HG03135 (cell line): ENCODE measurements around the gene NBPF3.
"Not testable (repeated sequence)": the region's sequence is repeated elsewhere in the genome, so short reads cannot be mapped to it uniquely, and the experiment has no call there.

Source experiments
- ATAC-seq: cut with Tn5 transposase; IDR thresholded peaks from one replicate; pipeline ENCODE4 v1.9.1; 2021; ENCODE audit warnings: mild to moderate bottlenecking, moderate library complexity; ENCODE audit not compliant: unreplicated experiment

NBPF3 gene

DNA sequence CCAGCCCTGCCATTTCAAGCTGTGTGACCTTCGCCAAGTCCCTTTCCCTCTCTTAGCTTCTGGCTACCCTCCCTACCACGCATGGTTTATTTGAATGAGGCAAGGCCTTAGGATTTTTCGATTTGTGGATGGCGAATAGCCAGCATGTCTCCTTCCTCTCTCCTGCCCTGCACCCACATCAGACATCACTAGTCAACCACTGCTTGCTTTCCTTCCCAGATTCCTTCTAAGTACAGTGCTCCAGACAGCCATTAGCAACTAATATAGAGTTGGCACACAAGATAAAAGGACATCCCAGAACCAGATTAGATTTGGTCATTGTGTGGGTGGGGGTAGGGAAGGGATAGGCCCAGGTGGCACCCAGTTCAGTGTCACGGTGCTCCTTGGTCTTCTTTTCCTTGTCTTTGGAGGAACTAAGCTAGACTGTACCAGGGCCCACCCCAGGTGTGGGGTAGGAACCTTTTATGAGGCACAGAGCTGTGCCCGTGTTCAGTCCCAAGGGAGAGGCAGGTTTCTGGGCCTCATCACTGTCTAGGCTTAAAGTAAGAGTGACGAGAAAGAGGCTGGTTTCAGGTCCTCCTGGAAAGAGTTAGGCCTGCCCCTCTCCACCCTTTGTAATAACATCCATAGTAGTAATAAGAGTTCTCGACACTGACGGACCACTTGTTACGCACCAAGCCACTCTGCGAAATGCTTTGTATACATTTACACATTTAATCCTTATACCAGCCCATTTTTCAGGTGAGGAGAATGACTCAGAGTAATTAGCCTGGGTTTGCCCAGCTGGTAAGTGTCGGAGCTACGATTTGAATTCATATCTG is 77.9 kb downstream of the NBPF3 start:
- no peak for ATAC-seq

GRCh38 chr1:21518774-21519455 is 79.0 kb downstream of the NBPF3 start:
- ATAC-seq = no peak

GRCh38 chr1:21519486-21520070 is 79.6 kb downstream of the NBPF3 start:
- ATAC-seq = not testable (repeated sequence)

DNA sequence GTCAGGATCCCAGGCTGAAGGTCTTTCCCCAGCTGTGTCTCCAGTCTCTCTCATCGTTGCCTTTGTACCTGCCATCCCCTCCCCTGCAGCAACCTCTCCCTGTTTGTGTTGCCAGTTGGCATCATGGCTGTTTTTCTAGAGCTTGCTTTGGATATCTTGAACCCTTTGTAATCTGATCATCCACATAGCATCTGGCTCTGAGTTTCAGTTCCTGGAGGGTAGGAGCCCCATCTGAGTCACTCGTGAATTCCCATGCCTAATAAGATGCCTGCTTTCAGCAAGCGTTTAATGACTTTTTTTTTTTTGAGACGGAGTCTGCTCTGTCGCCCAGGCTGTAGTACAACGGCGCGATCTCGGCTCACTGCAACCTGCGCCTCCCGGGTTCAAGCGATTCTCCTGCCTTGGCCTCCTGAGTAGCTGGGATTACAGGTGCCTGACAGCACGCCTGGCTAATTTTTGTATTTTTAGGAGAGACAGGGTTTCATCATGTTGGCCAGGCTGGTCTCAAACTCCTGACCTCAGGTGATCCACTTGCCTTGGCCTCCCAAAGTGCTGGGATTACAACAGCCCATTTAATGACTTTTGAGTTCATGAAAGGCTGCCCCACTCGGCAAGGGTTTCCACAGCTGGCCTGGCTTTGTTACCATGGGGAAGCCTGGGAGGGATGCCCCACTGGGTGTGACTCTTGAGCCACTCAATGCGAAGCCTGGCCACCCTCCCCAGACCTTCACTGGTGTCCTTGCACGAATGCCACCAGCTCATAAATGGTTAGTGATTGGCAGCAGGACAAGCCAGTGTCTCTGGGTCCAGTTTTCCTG is 81.2 kb downstream of the NBPF3 start:
- no peak for ATAC-seq

- no peak for ATAC-seq
These were observed 81.8 kb downstream of the NBPF3 start for GRCh38 chr1:21521717-21522060.

DNA sequence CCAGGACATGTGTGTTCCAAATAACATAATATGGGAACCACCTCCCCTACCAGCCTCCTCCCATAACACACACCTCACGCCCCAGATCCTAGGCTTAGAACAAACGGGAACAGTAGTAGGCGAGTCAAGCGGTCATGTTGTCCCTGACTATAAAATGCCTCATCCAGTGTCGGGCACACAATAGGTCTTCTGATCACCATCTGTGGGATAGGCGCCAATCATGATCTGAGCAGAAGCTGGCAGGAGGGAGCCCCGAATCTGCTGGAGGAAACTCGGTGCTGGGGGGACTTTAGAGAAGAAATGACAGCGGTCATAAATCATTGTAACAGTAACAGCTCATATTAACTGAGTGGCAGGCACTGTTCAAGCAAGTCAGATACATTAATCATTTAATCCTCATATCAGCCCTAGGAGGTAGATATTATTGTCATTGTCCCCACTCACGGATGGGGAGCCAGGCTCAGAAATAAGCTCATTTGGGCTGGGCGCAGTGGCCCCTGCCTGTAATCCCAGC is 82.6 kb downstream of the NBPF3 start:
- no peak for ATAC-seq

DNA sequence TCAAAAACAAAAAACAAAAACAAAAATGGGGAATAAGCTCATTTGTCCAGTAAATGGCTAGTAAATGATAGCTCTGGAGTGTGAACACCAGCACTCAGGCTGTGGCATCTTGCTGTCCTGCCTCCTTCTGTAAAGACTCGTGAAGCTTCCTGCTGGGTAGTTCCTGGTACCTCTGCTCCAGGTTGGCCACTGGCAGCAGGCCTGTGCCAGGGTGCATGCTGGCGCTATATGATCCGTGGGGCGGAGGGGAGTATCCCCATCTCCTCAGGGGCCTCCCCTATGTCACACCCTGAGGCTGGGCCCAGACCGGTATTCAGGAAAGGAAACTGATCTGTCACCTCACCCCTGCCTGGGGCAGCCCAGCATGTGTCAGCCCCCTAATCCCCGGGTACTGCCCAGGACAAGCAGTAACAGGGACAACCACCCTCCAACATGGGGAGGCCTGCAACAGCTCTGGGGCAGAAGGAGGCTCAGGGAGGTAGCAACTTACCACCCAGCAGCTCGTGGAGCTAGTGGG is 83.4 kb downstream of the NBPF3 start:
- ATAC-seq = no peak

- ATAC-seq = no peak
These were observed 84.3 kb downstream of the NBPF3 start for GRCh38 chr1:21524220-21524619.

DNA sequence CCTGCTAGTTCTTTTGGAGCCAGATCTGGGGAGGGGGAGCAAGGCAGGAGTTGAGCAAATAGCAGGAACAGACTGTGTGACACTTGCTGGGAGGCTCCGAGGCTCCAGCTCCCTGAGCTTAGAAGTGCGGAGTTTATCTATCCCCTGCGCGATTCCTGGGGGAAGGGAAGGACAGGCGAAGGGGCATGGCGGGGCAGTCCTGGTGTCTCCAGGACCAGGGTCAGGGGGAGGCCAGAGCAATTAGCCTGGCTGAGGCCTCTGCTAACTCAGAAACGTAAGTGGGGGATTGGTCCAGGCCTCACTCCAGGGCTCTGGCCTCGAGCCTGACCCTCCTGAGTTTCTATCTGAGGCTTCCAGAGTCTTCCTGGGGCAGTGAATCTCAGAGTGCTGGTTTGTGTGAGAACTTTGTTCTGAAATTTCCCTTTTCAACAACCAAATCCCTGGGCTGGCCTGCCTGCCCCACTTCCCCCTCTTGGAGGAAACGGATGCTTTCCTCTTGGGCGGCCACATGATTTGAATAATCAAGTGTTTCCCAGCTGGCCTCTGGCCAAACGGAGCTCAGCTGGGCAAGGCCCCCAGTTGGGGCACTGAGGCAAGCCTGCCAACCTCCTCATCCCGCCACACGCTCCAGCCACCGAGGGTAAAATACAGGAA is 84.9 kb downstream of the NBPF3 start:
- no peak for ATAC-seq

DNA sequence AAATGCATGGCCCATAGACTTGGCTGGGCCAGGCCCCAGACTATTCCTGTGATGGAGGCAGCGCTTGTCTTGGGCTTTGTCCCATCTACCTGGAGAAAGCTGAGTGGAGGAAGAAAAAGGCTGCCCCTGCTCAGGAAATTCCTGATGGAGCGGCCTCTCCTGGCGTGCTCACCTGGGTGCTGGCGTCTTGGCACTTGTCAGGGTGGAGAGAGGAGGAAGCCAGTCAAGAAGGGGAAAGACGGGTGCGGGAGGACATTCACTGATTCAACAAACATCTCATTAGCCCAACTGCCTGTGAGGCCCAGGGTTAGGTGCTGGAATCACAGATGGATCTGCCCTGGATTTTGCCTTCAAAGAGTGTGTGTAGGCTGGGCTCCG is 85.4 kb downstream of the NBPF3 start:
- ATAC-seq = no peak

DNA sequence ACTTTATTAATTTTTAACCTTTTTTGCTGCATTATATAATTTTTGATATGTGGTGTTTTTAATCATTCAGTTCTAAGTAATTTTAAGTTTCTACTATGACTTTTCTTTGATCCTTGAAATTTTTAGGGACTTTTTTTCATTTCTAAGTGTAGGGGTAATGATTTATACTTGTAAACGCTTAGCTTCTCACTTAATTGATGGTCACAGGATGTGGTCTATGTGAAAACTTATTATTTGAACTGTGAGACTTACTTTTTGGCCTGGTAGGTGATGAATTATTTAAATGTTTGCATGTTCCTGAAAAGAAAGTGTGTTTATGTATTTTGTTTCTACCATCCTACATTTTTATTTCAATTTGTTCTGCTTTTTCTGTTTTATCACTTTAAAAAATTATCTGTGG is 86.5 kb downstream of the NBPF3 start:
- no peak for ATAC-seq

DNA sequence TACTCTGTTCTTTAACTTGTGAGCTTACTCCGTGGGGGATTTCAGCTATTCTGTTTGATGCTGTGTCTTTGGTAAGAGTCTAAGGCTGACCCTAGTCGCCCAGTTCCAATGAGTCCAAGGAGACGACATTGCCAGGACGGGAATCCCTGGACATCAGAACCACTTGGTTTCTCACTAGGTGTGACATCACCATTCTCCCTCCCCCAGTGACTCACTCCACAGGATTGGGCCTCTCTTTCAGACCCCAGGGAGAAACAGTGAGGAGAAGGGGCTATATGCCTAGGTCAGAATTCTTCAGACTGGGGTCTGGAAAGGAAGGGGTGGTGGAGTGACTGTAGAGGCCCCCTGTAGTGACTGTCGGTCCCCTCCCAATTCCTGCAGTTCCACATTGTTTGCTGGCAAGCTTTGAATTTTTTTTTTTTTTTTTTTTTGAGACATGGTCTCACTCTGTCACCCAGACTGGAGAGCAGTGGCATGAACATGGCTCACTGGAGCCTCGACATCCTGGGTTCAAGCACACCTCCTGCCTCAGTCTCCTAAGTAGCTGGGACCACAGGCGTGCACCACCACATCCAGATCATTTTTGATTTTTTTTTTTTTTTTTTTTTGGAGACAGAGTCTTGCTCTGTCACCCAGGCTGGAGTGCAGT is 90.6 kb downstream of the NBPF3 start:
- ATAC-seq = no peak

DNA sequence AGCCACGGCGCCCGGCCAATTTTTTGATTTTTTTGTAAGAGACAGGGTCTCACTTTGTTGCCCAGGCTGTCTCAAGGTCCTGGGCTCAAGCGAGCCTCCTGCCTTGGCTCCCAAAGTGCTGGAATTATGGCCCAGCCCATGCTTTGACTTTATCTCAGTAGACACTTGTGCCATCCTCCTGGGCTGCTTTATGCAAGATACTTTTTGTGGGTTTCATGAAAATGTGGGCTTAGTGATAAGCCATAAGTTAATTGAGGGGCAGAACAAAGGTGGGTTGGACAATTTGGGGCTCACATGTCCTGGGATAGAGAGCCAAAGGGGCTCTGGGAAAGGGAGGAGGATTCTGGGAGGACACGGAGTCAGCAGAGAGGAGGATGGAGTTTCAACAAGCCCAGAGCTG is 91.3 kb downstream of the NBPF3 start:
- ATAC-seq = no peak

GRCh38 chr1:21532496-21532895 is 92.6 kb downstream of the NBPF3 start:
- no peak for ATAC-seq

DNA sequence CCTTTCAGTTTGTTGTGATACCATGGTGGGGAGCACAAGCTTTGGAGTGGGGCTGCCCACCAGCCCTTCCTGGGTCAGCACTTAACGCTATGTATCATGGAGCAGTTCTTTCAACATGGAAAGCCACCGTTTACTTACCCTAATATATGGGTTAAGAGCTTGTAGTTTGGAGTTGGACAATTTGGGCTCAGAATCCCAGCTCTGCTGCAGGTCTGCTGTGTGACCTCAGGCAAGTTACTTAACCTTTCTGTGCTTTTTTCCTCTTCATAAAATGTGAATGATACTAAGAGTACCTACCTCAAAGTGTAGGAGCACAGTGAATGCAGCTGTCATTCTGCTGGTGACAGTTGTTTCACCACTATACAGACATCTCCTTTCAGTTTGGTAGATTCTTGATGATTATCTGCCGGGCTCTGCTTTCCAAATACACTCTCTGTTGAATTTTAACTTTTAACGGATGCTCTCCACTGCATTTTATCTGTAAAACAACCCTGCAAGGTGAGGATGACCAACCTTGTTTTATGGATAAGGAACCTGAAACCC is 93.1 kb downstream of the NBPF3 start:
- no peak for ATAC-seq

GRCh38 chr1:21534146-21534545 is 94.2 kb downstream of the NBPF3 start:
- ATAC-seq = no peak
